ENCODE measurements around the gene NLRP1.

NLRP1 gene

GRCh38 chr17:5508810-5509209 is 75.5 kb downstream of the NLRP1 start:
- H3K9me3 ChIP-seq (ENCODE audit: control insufficient read depth, insufficient read depth, low read length): no peaks in the 10 kb centered on the region
- H3K9ac ChIP-seq (ENCODE audit: low read depth, low read length): no peak overlapping the region
- no peak overlapping the region for H3K4me3 ChIP-seq (ENCODE audit: low read depth, low read length)
- no peaks in the 10 kb centered on the region for H3K36me3 ChIP-seq (ENCODE audit: control insufficient read depth, insufficient read depth, low read length)
- no peaks in the 10 kb centered on the region for H3K4me1 ChIP-seq (ENCODE audit: control insufficient read depth, insufficient read depth, low read length)
- peaks cover 2% of the 10 kb centered on the region for H3K27me3 ChIP-seq (ENCODE audit: control insufficient read depth, insufficient read depth, low read length)

GRCh38 chr17:5506307-5506706 is 78.0 kb downstream of the NLRP1 start:
- H3K9ac ChIP-seq (ENCODE audit: low read depth, low read length): no peak overlapping the region
- H3K27me3 ChIP-seq (ENCODE audit: control insufficient read depth, insufficient read depth, low read length): peaks cover 24% of the 10 kb centered on the region

GRCh38 chr17:5502552-5502951 is 81.8 kb downstream of the NLRP1 start:
- H3K4me3 ChIP-seq (ENCODE audit: low read depth, low read length): no peak overlapping the region
- H3K36me3 ChIP-seq (ENCODE audit: control insufficient read depth, insufficient read depth, low read length): no peaks in the 10 kb centered on the region
- H3K4me1 ChIP-seq (ENCODE audit: control insufficient read depth, insufficient read depth, low read length): peaks cover 3% of the 10 kb centered on the region
- H3K9ac ChIP-seq (ENCODE audit: low read depth, low read length): no peak overlapping the region
- H3K9me3 ChIP-seq (ENCODE audit: control insufficient read depth, insufficient read depth, low read length): no peaks in the 10 kb centered on the region
- peaks cover 46% of the 10 kb centered on the region for H3K27me3 ChIP-seq (ENCODE audit: control insufficient read depth, insufficient read depth, low read length)

More at GRCh38 chr17:5506307-5506706, 78.0 kb downstream of the NLRP1 start:
- peaks cover 2% of the 10 kb centered on the region for H3K4me1 ChIP-seq (ENCODE audit: control insufficient read depth, insufficient read depth, low read length)
- no peak overlapping the region for H3K4me3 ChIP-seq (ENCODE audit: low read depth, low read length)
- no peaks in the 10 kb centered on the region for H3K9me3 ChIP-seq (ENCODE audit: control insufficient read depth, insufficient read depth, low read length)
- H3K36me3 ChIP-seq (ENCODE audit: control insufficient read depth, insufficient read depth, low read length): no peaks in the 10 kb centered on the region

- Histone ChIP-seq H3K36me3 (ENCODE audit: control insufficient read depth, insufficient read depth, low read length) (no peaks in the 10 kb centered on the region), H3K4me1 (ENCODE audit: control insufficient read depth, insufficient read depth, low read length) (peaks cover 3% of the 10 kb centered on the region), H3K9me3 (ENCODE audit: control insufficient read depth, insufficient read depth, low read length) (no peaks in the 10 kb centered on the region), H3K9ac (ENCODE audit: low read depth, low read length) (no peak overlapping the region), H3K4me3 (ENCODE audit: low read depth, low read length) (no peak overlapping the region), H3K27me3 (ENCODE audit: control insufficient read depth, insufficient read depth, low read length) (peaks cover 51% of the 10 kb centered on the region)
Measured at GRCh38 chr17:5501685-5502084, 82.6 kb downstream of the NLRP1 start.

GRCh38 chr17:5500589-5501391 is 83.5 kb downstream of the NLRP1 start:
- peaks cover 3% of the 10 kb centered on the region for H3K4me1 ChIP-seq (ENCODE audit: control insufficient read depth, insufficient read depth, low read length)
- H3K27me3 ChIP-seq (ENCODE audit: control insufficient read depth, insufficient read depth, low read length): peaks cover 55% of the 10 kb centered on the region
- H3K36me3 ChIP-seq (ENCODE audit: control insufficient read depth, insufficient read depth, low read length): no peaks in the 10 kb centered on the region
- peak overlapping the region; percentile 74 for H3K4me3 ChIP-seq (ENCODE audit: low read depth, low read length)
- H3K9ac ChIP-seq (ENCODE audit: low read depth, low read length): no peak overlapping the region
- H3K9me3 ChIP-seq (ENCODE audit: control insufficient read depth, insufficient read depth, low read length): no peaks in the 10 kb centered on the region

- peaks cover 3% of the 10 kb centered on the region for H3K4me1 ChIP-seq (ENCODE audit: control insufficient read depth, insufficient read depth, low read length)
- H3K9ac ChIP-seq (ENCODE audit: low read depth, low read length): no peak overlapping the region
- peaks cover 55% of the 10 kb centered on the region for H3K27me3 ChIP-seq (ENCODE audit: control insufficient read depth, insufficient read depth, low read length)
- no peaks in the 10 kb centered on the region for H3K36me3 ChIP-seq (ENCODE audit: control insufficient read depth, insufficient read depth, low read length)
- H3K9me3 ChIP-seq (ENCODE audit: control insufficient read depth, insufficient read depth, low read length): no peaks in the 10 kb centered on the region
- H3K4me3 ChIP-seq (ENCODE audit: low read depth, low read length): peak overlapping the region; percentile 74
Measured at GRCh38 chr17:5500247-5500588, 84.1 kb downstream of the NLRP1 start.

GRCh38 chr17:5499476-5500231 is 84.7 kb downstream of the NLRP1 start:
- peaks cover 3% of the 10 kb centered on the region for H3K4me1 ChIP-seq (ENCODE audit: control insufficient read depth, insufficient read depth, low read length)
- H3K27me3 ChIP-seq (ENCODE audit: control insufficient read depth, insufficient read depth, low read length): peaks cover 55% of the 10 kb centered on the region
- no peaks in the 10 kb centered on the region for H3K9me3 ChIP-seq (ENCODE audit: control insufficient read depth, insufficient read depth, low read length)
- no peak overlapping the region for H3K9ac ChIP-seq (ENCODE audit: low read depth, low read length)
- H3K4me3 ChIP-seq (ENCODE audit: low read depth, low read length): peak overlapping the region; percentile 74
- no peaks in the 10 kb centered on the region for H3K36me3 ChIP-seq (ENCODE audit: control insufficient read depth, insufficient read depth, low read length)

- Histone ChIP-seq H3K36me3 (ENCODE audit: control insufficient read depth, insufficient read depth, low read length) (peaks cover 4% of the 10 kb centered on the region), H3K27me3 (ENCODE audit: control insufficient read depth, insufficient read depth, low read length) (peaks cover 9% of the 10 kb centered on the region), H3K9ac (ENCODE audit: low read depth, low read length) (no peak overlapping the region), H3K9me3 (ENCODE audit: control insufficient read depth, insufficient read depth, low read length) (no peaks in the 10 kb centered on the region), H3K4me1 (ENCODE audit: control insufficient read depth, insufficient read depth, low read length) (no peaks in the 10 kb centered on the region), H3K4me3 (ENCODE audit: low read depth, low read length) (no peak overlapping the region)
Measured at GRCh38 chr17:5492970-5493369, 91.3 kb downstream of the NLRP1 start.

GRCh38 chr17:5488752-5489151 is 95.6 kb downstream of the NLRP1 start:
- no peak overlapping the region for H3K4me3 ChIP-seq (ENCODE audit: low read depth, low read length)
- H3K36me3 ChIP-seq (ENCODE audit: control insufficient read depth, insufficient read depth, low read length): peaks cover 4% of the 10 kb centered on the region
- no peak overlapping the region for H3K9ac ChIP-seq (ENCODE audit: low read depth, low read length)
- no peaks in the 10 kb centered on the region for H3K27me3 ChIP-seq (ENCODE audit: control insufficient read depth, insufficient read depth, low read length)
- H3K4me1 ChIP-seq (ENCODE audit: control insufficient read depth, insufficient read depth, low read length): no peaks in the 10 kb centered on the region
- no peaks in the 10 kb centered on the region for H3K9me3 ChIP-seq (ENCODE audit: control insufficient read depth, insufficient read depth, low read length)

- no peaks in the 10 kb centered on the region for H3K9me3 ChIP-seq (ENCODE audit: control insufficient read depth, insufficient read depth, low read length)
- H3K27me3 ChIP-seq (ENCODE audit: control insufficient read depth, insufficient read depth, low read length): no peaks in the 10 kb centered on the region
- peak within 1 kb of the TSS; percentile 98 for H3K9ac ChIP-seq (ENCODE audit: low read depth, low read length)
- H3K4me3 ChIP-seq (ENCODE audit: low read depth, low read length): peak within 1 kb of the TSS; percentile 95
- no peaks in the 10 kb centered on the region for H3K4me1 ChIP-seq (ENCODE audit: control insufficient read depth, insufficient read depth, low read length)
- H3K36me3 ChIP-seq (ENCODE audit: control insufficient read depth, insufficient read depth, low read length): peaks cover 9% of the 10 kb centered on the region
Measured at GRCh38 chr17:5486206-5487124, 97.8 kb downstream of the NLRP1 start, which contains the start of gene MIS12. Gene MIS12 (plus strand): TSS chr17:5486566. CDS start chr17:5488863, 2,297 bp downstream.
